NCI-H226 (cell line): ENCODE measurements around the gene ISG20L2.
A peak's percentile ranks its signal among the peaks of the same experiment; 100 is the strongest.

ENCODE experiments used
- DNase-seq: peaks from one replicate; pipeline ENCODE4 v3.0.0-alpha.2; 2015

The ISG20L2 gene

DNA sequence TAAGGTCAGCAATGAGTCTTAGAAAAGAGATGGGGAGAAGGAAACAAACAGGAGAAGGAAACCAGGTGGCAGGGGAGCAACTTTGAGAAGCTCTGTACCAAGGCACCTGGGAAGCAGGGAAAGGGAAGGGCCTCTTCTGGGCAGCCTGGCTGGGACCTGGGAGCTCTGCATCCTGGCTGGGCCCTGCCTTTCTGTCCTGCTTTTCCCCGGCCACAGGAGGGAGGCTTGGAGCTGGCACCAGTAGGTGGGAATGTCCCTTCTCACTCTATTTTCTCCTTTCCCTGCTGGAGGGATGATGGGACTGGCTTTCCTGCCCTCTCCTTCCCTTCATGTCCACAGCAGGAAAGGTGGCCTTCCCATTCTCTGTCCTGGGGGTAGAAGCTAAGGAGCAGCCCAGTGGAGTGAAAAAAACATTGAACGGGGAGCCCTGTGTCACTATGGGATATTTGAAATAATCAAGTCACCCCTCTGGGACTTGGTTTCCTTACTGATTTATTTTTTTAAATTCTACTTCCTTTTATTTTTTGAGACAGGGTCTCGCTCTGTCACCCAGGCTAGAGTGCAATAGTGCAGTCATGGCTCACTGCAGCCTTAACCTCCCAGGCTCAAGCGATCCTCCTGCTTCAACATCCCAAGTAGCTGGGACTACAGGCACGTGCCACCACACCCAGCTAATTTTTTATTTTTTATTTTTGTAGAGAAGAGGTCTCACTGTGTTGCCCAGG, 46.2 kb downstream of the ISG20L2 start:
- no peak for DNase-seq

DNA sequence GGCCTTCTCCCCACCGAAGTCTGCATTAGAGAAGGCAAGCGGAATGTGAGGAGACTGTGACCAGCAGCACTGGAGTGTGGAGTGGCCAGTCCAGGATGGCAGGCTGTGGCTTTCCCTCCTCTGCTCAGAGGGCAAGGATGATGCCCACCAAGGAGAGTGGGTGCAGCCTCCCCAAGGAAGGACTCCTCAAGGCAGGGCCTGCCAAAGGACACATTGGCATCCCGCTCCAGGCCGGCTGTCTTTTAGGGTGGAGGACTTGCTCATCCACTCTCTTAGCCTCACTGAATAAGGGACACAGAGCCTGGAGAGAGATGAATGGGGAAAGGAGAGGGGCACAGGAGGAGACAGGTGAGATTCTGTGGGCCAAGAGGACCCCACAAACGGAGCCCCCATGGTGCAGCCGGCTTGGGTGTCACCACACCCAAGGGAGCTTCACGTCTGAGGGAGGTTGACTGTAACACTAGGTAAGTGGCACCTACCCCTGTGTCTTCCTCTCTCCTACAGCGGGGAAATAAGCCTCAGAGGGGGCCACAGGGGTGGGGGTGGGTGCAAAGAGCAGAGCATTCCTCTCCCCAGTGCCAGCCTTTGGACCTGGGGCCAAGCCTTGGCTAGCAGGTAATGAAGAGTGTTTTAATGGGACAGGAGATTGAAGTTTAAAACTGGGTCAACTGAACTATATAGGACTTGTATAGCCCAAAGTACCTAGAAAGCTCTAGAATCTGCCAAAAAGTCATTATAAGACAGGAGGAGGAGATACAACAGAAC, 47.2 kb downstream of the ISG20L2 start:
- no peak for DNase-seq

DNA sequence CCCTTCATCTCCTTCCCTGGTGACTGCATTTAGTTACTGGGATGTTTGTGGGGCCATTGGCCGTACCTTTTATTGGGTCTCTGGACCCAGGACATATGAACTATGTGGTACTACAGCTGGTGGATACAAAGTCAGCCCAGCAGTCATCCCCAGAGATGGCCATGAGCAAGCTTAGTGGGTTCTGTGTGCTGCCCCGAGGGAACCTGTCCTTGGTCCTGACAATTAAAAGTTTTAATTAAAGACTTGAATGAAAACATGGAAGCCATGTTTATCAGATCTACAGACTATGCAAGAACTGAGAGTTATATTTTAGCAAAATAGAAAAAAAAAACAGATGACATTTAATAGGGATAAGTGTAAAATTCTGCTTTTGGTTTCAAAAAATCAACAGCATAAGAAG, 48.5 kb downstream of the ISG20L2 start:
- DNase-seq = no peak

DNA sequence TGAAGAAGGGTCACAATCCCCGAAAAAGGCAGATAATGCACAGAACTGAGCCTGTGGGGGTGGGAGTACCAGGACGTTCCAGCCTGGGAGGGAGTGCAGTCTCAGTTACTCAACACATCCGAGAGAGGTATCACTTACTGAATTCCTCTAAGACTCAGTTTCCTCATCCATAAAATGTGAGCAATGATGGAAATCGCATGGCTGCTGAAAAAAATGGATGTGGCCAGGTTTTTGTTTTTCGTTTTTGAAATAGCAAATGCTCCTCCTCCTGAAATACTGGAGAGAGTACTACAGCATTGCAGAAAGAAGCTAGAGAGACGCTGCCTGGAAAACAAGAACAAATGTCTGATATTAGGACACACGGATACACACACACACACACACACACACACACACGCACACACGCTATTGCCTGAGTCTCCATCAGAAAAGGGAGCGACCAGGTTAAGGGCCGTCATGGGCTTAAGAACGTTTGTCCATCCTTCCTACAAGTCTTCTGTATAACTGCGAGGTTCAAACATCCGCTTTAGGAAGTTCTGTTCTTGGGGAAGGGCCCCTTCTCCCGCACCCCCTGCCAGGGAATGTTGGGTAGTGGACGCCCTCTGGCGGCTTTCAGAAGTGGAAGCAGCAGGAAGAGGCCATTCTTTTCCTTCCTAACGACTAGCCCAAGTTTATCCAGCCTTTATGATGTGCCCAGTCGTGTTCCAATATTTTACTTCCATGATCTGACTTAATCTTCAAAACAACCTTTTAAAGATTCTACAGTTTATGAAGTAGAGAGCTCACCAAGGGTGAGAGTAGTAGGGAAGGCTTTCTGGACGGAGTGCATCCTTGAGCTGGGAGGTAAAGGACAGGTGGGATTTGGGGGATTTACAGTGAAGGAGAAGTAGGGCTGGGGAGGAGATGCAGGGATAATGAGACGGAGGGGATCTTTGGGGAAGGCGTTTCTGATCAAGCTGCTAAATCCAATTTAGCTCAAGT, 50.7 kb downstream of the ISG20L2 start:
- peak; percentile 48 for DNase-seq

DNA sequence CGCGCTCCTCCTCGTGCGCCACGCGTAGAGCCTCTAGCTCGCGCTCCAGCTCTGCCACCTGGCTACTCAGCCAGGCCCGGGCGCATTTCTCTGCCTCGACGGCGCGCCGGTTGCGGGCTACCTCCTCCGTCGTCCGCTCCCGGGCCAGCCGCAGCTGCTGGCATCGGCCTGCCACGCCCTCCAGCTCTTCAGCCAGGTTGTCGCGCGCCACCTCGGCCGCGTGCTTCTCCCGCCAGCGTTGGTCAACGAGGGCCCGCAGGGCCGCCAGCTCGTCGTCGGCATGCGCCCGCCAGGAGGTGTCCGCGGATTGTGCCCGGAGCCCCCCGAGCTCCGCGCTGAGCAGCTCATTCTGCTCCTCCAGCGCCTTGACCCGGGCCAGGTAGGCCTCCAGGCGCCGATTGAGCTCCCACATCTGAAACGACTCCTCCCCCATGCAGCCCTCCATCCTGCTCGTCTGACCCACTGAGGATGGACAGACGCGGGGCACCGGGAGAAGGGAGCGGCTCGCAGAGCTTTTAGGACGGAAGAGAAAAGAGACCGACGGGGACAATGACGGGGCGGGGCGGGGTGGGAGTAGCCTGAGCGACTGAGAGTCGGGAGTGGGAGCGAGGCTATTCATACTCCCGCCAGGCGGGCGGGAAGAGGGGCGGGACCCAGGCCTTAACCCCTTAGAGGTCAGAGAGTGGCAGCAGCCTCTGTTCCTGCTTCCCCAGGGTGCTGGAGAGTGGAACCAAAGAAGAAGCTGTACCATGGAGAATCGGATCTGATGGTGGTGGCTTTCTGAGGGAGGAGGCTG, 51.5 kb downstream of the ISG20L2 start, which contains the start of gene NES:
TSS of gene NES (minus strand) at position 588 of the 796 bp plus-strand sequence. CDS start at position 445, 143 bp downstream.
- DNase-seq = no peak

DNA sequence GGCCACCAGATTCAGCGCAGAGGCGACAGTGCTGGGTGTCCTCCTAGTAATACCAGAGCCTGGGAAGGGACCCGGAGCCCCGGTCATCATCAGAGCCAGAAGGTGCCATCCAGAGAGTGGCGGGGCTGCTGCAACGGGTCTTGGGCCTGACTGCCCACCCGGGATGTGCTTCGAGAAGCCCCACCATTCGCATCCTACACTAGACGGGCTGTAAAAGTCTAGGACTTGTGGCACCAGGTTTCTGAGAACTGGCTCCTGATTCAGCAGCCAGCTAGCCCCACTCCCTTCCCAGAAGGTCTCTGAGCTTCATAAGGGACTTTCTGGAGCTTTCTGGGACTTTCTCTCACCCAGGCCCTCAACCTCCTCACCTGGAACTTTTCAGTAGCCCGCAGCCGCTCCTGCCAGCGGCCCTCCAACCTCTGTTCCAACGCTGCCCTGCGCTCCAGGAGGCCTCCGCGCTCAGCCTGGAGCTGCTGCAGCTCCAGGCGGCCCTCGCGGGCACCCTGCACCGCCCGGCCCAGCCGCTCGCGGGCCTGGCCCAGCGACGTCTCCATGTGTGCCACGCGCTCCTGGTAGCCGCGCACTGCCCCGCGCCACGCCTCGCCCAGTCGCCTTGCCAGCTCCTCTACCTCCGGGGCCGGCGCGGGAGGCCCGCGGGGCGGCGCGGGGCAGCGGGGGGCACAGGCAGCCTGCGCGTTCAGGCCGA, 52.3 kb downstream of the ISG20L2 start:
- no peak for DNase-seq

DNA sequence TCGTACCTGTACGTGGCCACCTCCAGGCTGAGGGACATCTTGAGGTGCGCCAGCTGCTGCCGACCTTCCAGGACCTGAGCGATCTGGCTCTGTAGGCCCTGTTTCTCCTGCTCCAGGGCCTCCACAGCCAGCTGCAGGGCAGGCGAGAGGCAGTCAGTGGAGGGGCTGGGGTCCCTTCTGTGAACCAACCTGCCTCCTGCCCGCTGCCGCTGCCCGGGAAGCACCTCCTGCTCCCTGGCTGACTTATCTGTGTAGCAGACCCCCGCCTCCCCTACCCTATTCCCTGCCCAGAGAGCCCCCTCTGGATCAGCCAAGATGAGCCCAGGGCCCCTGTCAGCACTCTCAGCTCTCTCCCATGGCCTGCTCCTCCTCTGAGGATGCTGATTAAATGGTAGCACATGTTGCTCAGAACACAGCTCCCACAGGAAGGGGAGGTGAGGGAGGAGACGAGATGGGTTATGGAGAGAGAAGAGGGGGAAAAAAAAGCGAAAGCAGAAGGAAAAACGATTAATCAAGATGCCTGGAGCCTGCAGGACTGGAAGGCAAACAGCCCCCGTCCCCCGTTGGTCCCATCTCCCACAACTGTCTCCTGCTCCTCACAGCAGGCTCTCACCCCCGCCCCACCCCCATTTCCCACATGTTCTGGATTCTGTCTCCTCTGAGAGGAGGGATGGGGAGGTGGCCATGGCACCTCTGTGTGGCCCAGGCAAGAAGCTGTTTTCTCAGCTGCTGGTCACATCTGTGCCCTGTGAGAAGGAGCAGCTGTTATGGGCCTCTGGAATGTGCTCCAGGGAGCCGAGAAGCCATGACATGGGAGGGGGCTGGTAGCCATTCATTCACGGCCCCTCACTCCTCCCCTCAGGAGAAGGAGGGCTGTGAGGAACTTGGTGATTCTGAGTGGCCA, 53.1 kb downstream of the ISG20L2 start:
- DNase-seq = no peak

DNA sequence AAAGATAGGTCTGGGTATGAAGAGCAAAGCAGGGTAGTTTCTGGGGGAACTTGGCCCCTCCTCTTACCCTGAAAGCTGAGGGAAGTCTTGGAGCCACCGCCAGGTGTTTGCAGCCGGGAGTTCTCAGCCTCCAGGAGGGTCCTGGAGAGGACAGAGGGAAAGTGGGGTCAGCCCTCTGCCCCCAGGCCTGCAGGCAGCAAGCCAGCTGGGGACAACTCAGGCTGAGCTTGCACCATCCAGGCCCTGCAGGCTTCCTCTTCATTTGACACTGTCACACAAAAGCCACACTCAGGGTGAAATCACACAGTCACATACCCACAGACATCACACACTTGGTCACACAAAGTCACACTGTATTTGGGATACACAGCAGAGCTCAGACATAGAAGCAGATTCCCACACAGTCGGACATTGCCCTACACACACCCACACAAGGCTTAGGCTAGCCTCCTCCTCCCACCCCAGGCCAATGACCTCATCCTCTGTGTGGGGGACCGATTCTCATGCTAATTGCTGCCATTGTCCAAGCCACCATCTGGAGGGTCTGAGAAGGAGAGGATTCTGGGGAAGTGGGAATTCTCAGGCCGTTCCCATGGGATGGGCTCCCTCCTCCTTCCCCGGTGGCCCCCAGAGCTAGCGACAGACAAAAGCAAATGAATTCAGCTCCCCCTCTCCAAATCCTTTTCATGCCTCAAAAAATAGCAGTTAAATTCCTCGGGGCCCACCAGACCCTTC, 55.0 kb downstream of the ISG20L2 start:
- DNase-seq = no peak
